GM21529 (cell line): Measurements from ENCODE around the gene SHISA8.

ENCODE experiments used
- ATAC-seq: cut with Tn5 transposase; IDR thresholded peaks from one replicate; pipeline ENCODE4 v1.9.1; 2021; ENCODE audit not compliant: unreplicated experiment

The SHISA8 gene

DNA sequence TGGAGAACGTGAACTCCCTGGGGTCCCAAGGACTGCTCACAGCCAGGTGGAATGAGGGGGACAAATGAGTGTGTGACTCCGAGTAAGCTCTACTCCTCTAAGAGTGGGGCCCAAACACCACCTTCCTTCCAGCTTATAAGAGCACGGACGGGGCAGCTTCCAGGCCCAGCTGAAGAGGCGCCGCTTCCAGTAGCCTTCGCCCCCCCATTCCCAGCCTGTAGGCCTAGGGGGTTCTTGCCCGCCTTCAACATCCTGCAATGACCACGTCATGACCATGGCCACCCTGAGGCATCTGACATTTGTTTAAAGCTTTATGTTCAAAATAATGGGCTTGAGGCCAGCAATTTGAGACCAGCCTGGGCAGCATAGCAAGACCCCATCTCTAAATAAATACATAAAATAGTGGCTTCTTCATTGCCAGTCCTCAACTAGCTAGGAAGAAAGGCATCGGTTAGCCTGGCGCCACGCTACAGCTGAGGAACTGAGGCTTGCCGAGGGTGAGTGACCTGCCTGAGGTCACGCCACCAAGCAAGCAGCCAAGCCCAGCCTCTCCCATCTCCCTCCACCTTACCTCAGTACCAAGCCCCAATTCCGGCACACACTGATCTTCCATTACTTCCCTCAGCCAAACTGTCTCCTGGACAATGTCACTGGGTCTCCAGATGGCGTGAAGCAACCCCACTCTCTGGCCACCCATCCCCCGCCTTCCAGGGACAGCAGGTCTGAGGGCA, 19.6 kb upstream of the SHISA8 start:
- ATAC-seq: no peak

- no peak for ATAC-seq
These were observed 18.7 kb upstream of the SHISA8 start for GRCh38 chr22:41933411-41934177.

GRCh38 chr22:41932353-41932752, 17.5 kb upstream of the SHISA8 start:
- ATAC-seq: no peak

DNA sequence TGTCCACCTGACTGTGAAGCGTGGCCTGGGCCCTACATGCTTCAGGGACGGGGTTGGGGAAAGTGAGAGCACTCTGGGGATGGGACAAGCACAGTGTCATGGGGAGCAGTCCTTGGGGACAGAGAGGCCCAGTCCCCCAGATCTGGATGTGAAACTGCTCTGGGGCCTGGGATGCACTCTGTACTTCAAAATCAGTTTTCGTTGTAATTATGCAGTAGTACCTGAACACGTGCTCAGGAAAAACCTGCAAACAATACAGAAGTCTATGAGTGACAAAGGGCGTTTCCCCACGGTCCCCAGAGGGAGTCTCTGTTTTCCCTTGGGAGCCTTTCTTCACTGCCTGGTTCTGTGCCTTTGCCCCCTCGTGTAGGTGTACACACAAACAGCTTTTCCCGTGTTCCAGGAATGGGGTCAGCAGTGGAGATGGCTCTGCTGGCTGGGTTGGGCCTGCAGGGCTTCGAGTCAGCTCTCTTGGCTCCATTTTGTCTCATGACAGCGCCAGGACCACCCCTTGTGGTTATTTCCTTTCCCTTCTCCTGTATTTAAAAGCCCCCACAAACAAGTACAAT, 16.9 kb upstream of the SHISA8 start:
- ATAC-seq: no peak

- no peak for ATAC-seq
These were observed 14.5 kb upstream of the SHISA8 start for GRCh38 chr22:41929418-41929810.

- ATAC-seq: no peak
These were observed 13.9 kb upstream of the SHISA8 start for GRCh38 chr22:41928593-41929417.

DNA sequence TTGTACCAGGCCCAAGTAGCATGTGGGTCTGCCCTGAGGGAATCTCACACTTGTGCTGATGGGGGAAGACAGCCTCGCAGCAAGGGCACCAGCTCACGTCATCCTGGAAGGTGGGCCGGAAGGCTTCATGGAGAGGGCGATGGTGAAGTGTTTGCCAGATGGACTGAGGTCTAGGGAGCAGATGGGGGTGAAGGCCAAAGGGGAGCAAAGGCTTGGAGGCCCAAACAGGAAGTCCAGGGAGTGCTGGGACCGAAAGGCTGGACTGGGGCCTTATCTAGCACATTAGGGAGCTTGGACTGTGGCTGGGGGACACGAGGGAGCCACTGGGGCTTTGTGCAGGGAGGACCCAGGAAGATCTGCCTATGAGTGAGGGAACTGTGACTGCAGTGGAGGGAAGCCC, 12.9 kb upstream of the SHISA8 start:
- no peak for ATAC-seq

GRCh38 chr22:41925783-41926460, 11.0 kb upstream of the SHISA8 start:
- peak; percentile 36 for ATAC-seq

DNA sequence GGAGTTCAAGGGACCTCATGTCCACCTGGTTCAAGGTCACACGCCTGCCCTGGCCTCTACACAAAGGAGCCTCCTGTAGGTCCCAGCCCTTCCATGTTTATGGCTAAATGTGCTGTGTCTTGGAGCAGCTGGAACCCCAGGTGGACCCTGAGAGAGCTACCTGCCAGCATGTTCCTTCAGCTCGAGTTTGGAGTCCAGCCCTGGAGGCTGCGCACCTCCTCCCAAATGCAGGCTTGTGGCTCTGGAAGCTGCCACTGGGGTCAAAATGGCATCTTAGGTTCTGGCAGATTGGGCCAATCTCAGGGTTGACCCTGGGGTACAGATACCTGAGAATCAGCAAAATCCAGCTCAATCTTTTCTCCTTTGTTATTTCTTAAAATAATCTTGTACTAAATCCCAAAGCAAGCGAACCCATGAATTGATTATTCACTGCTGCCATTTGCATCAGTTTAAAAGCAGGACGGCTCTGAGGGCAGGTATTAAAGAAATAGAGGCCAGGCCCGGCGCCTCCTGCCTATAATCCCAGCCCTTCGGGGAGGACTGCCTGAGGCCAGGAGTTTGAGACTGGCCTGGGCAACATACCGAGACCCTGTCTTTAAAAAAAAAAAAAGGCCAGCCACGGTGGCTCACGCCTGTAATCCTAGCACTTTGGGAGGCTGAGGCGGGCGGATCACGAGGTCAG, 8.9 kb upstream of the SHISA8 start:
- ATAC-seq: no peak

DNA sequence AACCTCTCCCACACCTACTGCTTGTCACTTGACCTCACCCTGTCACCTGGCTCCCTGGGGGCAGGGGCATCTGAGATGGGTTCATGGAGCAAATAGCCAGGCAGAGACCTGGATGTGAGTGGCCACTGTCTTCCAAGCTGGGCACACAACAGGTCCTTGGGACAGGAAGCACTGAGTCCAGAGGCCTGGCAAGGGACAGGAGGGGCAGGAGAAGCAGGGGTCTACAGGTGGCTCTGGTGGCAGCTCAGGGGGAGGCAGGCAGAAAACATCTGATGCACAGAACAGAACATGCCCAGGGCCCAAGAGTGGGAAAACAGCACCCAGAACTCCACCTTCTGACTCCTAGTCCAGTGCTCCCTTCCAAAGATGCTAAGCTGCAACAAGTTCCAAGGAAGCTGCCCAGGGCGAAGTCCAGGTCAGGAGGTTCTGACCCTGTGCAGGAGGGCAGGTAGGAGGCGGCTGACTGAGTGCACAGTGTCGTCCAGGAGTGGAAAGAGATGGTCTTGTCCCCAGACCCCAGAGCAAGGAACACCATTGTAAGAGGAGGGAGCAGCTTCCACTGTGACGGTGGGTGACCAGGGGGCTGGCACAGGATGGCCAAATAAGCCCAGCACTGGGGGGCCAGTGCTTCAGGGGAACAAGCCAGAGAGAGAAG, 8.2 kb upstream of the SHISA8 start:
- no peak for ATAC-seq

DNA sequence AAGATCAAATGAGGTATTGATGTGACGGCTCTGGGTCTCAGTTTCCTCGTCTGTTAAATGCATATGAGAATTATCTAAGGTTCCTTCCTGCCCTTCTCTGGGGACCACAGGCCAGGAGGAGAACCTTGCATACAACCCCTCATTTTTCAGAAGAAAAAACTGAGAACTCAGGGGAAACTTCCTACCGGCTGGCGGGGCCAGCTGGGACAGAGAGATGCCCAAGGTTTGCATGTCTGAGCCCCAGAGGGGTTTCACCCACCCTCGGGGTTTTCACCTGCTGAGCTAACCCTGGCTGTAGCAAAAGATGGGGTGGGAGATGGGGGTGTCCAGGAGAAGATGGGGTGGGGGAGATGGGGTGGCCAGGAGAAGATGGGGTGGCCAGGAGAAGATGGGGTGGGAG, 7.5 kb upstream of the SHISA8 start:
- no peak for ATAC-seq

DNA sequence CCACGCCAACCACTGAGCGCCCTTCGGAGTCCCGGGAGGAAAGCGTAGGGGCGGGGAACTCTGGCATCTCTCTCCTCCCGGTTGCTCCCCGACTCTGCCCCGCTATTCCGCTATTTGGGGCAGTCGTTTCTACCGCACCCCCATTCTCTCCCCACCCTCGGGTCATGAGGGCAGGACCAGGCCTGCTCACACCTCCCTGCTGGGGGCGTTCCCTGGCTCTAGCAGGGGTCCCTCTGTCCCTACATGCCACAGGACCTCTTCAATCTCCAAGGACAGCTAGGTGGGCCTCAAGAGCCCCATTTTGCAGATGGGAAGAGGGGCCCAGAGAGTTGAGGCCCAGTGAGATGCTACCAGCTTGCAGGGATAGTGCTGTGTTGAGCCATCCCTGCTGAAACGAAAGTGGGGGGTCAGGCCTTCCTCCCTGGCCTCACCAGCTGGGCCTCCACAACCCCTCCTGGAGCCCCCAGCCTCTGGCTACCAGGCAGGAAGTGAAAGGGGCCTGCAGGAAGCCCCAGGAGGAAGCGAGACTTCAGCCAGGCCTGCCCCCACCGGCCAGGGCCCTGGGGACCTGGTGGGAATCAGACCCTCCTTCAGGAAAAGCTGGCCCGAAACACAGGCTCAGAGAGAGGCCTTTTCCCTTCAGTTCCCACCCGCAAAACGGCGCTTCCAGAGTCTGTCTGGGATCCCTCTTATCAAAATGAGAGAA, 5.5 kb upstream of the SHISA8 start:
- peak; percentile 23 for ATAC-seq

GRCh38 chr22:41919357-41920224, 4.7 kb upstream of the SHISA8 start:
- peak; percentile 39 for ATAC-seq

DNA sequence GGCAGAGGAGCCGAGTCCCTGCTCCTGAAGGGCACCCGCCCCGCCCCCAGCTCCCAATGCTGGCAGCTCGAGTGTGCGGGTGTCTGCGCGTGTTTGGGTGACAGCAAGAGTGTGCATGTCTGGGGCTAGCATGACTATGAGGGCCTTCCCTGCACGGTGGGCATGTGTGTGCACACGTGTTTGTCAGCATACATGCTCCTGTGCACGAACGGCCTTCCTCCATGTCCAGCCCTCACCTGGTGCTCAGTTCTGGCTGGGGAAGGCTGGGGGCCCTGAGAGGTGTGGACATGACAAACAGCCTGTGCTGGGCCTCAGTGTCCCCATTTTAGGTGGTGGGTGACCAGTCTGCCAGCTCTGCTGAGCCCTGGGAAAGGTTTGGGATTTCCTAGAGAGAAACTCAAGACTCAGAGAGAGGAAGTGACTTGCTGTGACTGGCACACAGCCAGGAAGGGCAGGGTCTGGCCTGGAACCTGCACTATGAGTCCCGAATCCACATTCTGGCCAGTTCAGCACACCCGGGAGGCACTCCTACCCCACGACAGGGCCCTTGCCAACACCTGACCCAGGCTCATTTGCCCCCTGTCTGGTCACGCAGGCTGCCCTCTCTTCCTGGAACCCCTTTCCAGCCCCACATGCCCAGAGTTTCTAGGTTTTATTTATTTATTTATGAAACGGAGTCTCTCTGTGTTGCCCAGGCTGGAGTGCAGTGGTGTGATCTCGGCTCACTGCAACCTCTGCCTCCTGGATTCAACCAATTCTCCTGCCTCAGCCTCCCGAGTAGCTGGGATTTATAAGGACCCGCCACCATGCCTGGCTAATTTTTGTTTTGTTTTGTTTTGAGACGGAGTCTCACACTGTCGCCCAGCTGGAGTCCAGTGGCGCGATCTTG, 3.3 kb upstream of the SHISA8 start:
- ATAC-seq: no peak

GRCh38 chr22:41917375-41917902, 2.6 kb upstream of the SHISA8 start:
- ATAC-seq: no peak

- no peak for ATAC-seq
These were observed 2.0 kb upstream of the SHISA8 start for GRCh38 chr22:41916745-41917358.
